GM11168 (cell line): Measurements from ENCODE around the gene UBE2J2.

ENCODE experiments used
- in situ Hi-C: fragments of 300-500 bp; cut with MboI; formaldehyde crosslinking; loops from one replicate; pipeline ENCODE4 v1.12.0; 2022; ENCODE audit warnings: low sequenced_read_pairs; ENCODE audit not compliant: unreplicated experiment

Gene UBE2J2

DNA sequence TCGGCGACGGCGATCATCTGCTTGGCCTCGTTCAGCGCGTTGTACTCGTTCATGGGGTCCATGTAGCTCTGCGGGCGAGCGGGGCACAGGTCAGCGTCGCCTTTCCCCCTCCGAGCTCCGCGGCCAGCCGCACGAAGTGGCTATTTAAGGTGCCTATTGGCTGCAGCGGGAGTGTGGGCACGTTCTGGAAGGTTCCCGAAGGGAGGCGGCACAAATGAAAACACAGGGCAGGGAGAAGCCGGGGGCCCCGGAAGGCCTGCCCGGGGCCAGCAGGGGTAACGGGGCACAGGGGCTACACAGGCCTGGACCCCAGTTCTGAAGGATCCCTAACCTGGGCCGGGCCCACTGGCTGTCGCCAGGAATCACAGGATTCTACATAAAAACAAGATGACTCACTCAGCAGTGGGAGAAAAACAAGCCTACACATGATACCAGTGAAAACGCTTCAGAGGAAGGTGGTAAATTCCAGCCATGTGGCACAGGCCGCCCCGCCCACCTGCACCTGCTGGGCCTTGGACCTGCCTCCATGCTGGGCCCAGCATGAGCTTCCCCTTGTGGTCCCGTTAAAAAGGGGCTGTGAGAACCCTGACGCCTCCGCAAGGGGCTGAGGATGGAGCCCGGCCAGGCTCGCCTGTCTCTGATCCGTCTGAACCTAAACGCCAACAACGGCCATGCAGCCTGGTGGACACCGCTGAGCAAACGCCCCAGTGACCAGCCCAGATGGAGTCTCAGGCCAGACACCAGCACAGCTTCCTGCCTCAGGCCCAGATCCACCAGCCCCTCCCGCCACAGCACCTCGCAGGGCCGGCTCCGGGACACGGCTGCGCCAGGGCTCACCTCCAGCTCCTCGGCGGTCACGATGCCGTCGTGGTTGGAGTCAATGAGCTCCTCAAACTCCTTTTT lies 55.8 kb downstream of the UBE2J2 start:
- in situ Hi-C loops: no loop called here

DNA sequence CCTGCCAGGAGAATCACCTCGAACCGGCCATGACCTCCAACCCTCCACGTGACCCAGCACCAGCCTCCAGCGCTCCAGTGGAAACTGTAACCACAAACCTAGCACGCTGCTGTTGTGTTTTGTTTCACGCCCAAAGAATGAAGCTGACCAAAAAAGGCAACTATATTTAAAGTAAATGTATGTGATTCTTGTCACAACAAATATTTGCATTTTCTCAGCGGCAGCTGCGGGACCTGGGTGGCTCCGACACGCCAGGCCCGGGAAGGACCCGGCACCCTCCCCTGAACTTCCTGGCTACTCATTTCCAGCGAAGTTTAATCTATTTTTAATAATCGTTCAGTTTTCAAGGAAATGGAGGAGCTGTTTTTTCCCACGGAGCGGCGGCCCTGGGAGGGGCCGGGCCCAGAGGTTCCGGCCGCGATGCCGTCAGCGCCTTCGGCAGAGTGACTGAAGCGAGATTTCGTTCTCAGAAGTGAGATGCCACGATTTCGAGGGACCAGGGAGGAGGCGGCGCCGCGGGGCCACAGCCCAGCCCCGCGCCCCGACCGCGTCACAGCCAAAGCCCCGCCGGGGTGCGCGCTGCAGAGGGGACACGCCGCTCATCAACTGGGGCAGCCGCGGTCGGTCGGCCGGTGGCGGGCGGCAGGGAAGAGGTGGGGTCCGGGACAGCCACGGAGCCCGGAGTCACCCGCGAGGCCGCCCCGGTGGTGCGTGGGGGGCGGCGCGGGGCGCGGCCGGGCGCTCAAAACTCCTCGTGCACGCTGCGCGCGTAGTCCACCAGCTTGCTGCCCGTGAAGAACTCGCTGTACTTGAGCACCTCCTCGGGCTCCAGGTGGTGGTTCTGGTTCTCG lies 56.7 kb downstream of the UBE2J2 start:
- in situ Hi-C loops: no loop called here

DNA sequence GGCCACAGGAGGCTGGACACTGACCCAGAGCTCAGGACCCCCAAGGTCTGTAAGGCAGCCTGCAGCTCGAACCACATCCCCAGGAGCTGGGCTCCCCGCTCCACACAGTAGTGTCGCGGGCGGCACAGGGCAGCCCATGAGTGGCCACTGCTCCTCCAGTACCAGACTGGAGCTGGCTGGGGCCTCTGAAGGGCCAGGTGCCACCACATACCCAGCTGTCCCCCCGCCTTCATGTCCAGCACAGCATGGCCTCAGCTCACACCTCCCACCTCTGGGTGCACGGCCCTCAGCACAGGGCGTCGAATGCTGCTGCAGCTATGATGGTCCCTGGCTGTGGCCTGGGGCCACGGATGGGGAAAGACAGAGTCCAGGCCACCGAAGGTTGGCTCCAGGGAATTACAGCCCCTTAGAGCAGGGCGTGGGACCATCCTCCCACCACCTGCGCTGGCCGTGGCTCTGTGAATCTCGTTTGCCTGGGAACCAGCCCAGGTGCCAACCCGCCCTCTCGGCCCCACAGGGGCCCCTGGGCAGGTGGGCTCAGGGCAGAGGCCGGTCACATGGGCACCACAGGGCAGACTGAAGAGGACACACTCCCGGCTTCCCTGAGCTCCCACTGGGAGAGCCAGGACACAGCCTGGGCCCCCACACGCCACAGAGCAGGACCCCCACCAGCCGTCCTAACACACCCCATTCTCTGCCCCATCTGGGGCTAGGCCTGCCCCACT lies 57.6 kb downstream of the UBE2J2 start:
- in situ Hi-C loops: no loop called here

DNA sequence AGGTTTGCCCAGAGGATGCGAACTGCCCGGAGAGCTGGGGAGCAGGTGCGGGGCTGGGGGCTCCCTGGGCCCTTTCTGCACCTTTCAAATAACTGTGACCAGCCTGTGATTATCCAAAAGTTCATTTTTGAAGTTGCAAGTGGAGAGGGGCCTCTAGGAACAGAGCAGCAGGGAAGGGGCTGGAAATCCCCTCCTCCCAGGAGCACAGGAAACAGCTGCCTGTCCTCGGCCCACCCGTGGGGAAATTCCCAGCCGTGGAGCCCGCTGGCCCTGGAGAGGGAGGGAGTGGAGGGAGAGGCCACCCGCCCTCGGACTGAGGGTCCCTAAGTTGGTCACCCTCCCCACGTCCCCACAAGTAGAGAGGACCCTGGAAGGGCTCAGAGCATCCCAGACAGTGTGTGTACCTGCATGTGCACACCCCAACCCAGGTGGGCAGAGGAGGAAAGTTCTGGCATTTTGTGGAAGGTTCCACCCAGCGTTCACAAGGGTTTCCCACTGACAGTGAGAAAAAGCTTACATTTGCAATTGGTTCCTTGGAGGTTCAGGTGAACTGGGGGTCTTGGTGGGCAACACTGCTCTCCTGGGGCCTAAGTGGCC lies 58.5 kb downstream of the UBE2J2 start:
- in situ Hi-C loops: no loop called here

DNA sequence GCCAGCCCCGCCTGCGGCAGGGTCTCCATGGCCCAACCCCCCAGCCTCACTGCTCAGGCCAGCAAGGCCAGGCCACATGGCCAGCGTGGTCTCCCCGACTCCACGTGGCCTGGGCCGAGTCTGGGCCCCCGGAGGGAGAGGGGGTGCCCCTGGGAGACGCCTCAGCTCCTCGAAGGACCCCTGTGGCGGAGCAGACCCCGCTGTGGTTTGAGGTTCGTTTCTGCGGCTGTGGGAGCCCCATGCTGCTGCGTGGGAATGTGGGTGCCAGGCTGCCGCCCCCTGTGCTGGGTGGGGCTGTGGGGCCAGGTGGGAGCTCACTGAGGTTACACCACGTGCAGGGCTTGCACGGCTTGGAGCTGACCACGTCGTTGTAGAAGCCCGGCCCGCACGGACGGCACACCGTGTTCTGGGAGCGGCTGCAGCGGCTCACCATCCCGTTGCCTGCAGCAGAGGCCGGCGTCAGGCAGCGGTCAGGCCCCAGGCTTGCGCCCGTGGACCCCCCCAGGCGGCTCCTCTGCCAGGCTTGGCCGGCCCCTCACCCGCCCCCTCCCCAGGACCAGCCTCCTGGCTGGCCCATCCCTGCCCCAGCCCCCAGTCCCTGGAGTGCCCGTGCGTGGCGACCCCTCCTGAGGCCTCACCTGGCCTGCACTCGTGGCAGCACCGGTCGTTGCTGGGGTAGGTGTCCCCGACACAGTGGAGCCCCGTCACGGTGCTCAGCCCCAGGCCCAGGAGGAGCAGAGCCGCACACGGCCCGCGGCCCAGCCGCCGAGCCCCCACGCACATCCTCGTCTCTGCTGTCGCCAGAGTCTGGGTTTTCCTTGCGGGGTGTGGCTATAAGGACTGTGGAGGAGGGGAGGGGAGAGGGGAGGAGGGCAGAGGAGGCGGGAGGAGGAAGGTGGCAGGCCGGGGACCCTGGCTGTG lies 60.0 kb downstream of the UBE2J2 start, which contains the start of gene TNFRSF4:
Gene TNFRSF4, minus strand, starts transcription at position 809 of the 921 bp plus-strand sequence. Its CDS starts 26 bp downstream, at position 783.
- in situ Hi-C loops: no loop called here

DNA sequence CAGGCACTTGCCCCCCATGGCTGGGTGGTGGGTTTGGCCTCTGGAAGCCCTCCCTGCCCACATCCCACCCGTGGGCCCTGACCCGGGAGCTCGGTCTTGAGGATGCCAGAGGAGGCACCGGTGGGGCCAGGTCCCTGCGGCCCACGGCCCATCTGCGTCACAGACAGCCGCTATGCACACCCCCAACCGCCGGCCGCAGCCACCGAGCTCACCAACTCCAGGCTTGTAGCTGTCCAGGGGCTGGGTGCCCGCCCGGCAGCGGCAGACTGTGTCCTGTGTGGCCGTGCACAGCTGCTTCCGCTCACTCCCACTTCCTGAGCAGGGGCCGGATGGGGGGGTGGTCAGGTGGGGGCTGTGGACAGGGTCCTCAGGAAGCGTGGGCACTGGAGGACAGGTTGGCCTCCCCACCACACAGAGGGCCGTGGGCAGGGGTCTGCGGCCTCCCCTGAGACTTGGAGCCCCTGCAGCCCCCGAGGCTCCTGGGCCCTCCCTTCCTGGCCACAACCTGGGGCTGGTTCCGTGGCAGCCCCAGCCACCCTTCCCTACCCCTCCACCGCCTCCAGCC lies 60.8 kb downstream of the UBE2J2 start:
- in situ Hi-C loops: no loop called here

DNA sequence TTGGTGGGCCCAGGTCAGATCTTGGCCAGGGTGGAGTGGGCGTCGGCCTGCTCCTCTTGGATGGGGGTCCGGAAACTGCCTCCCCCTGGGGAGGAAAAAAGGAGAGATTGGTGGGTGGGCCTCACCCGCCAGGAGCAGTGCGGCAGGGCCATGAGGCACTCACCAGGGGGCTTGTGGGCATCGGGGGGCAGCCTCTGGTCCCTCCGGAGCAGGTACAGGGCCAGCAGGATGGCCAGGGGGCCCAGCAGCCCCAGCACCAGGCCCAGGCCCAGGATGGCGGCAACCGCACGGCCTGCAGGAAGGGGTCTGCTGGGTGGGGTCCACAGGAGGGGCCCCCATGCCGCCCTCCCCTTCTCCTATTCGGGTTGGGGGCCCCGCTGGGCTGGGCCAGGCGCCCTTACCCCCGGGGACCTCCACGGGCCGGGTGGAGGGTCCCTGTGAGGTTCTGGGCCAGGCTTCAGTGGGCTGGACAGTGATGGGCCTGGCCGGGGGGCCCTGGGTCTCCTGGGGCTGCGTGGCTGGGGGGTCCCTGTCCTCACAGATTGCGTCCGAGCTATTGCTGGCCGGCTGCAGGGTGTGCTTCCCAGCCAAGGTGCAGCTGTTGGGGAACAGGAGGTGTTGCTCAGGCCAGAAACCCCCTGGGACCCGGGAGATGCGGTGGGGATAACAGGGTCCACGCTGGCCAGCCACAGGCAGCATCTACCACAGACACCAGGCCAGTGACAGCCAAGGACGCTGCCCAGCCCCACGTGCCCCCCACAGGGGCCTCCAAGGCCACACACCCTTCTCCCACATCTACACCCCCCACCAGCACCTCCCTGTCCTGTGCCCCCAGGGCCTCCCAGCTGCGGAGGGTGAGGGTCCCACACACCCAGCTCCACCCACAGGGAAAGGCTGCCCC lies 61.9 kb downstream of the UBE2J2 start:
- in situ Hi-C loops: no loop called here

DNA sequence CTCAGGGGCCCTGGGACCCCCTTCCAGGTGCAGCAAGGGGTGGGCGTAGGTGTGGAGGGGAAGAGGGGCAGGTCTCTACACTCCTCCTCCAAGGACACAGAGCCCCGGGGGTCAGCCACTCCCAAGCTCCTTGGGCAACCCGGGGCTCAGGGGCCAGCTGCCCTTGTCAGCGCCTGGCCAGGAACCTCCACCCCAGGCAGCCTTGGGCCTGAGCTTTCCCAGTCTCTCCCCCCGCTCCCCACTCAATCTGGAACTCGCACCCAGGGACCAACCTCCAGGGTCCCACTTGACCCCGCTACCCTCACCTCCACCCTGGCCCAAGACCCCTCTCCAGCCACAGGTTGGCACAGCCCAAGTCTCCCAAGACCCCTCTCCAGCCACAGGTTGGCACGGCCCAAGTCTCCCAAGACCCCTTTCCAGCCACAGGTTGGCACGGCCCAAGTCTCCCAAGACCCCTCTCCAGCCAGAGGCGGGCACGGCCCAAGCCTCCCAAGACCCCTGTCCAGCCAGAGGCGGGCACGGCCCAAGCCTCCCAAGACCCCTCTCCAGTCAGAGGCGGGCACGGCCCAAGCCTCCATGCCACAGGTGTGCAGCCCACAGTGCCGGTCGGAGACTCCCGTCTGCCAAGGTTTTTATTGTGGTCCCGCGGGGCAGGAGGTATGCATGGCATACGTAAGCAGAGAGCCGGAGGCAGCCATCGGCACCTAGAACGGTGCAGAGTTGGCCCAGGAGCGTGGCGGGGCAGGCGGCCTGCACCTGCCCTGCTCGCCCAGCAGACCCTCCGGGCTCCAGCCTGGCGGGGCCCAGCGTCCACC lies 62.7 kb downstream of the UBE2J2 start:
- in situ Hi-C loops: no loop called here

DNA sequence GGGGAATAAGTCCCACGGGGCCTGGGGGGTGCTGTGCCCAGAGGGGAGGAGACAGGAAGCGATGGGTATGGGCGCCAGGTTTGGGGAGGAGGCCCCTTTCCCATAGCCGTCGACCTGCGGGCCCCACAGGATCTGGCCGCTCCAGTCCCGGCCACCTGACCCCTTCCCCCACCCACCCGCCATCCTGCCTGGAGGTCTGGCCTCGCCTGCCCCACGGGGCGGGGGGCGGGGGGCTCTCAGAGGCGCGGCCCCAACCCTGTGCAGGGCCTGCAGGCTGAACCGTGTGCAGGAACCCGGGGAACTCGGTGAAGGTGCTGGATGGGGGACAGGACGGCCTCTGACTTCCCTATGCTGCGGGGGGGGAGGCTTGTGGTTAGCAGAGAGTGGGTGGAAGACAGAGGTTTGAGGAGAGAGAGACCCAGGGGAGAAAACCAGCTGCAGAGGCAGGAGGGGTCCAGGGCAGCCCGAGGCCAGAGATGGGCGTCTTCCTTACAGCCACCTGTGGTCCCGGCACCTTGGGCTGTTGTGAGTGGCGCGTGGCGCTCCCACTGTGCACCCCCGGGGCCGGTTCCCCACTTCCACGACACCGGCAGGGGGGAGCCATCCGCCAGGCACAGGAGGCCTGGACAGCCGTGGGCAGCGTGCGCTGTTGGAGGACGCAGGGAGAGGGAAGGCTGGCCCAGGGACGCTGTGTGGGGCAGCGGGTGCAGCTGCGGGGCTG lies 64.8 kb downstream of the UBE2J2 start:
- in situ Hi-C loops: no loop called here

DNA sequence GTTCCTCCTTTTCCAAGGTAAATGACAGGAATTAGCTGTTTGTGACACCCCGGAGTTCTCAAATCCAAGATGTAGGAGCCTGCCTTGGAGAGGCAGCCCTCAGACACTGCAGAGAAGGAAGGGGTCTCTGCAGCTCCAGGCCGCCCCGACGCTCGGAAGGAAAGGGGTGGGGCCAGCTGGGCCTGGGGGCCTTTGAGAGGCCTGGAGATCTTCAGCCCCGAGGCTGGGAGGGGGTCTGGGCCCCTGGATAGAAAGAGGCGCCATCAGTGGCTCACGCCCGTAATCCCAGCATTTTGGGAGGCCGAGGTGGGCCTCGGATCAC lies 66.1 kb downstream of the UBE2J2 start:
- in situ Hi-C loops: no loop called here

DNA sequence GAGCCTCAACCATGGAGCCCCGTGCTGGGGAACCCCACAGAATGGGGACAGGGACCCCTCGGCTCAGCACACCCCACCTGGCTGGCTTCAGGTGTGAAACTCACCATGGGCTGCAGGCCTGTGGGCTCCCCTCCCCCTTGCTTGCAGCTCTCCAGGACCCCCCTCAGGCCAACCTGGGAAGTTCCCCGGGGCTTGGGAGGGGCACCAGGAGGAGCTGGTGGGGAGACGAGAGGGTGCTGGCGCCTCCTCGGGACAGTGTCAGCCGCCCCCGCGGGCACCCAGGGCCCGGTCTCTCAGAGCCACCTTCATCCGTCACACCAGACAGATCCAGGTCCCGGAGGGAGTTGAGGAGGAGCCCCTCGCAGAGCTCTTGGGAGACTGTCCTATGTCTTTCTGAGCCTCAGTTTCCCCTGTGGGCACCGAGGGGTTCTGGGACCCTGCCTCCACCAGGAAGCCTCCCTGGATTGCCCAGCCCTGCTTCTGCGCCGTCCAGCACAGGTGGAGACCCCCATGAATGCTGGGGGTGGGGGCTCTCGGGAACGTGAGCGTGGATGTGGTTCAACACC lies 66.6 kb downstream of the UBE2J2 start:
- in situ Hi-C loops: no loop called here

DNA sequence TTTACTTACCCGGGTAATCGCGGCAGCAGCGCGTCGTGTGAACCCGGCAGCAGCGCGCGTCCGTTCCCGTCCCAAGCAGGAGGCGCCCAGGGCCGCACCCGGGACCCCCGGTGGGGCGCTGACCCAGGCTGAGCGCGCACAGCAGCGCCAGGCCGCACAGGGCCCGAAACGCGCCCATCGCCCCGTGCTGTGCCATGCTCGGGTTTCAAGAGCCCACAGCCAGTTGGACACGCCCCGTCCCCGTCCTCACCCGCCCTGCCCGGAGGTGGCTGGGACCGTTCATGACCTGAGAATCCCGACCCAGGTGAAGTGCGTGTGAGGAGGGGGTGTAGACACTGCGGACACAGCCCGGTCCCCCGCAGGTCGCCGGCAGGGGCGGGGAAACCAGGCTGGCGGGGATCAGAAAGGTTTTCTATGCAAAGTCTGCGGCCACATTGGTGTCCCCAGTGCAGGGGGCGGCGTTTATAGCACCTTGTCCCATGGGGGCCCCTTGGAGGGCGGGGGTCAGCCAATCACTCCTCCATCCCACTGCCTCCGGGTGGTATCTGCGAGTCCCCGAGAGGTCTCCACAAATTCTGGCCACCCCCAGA lies 67.2 kb downstream of the UBE2J2 start, which contains the start of gene TNFRSF18:
Gene TNFRSF18, minus strand, starts transcription at position 217 of the 590 bp plus-strand sequence. Its CDS starts 21 bp downstream, at position 196.
- in situ Hi-C loops: no loop called here

DNA sequence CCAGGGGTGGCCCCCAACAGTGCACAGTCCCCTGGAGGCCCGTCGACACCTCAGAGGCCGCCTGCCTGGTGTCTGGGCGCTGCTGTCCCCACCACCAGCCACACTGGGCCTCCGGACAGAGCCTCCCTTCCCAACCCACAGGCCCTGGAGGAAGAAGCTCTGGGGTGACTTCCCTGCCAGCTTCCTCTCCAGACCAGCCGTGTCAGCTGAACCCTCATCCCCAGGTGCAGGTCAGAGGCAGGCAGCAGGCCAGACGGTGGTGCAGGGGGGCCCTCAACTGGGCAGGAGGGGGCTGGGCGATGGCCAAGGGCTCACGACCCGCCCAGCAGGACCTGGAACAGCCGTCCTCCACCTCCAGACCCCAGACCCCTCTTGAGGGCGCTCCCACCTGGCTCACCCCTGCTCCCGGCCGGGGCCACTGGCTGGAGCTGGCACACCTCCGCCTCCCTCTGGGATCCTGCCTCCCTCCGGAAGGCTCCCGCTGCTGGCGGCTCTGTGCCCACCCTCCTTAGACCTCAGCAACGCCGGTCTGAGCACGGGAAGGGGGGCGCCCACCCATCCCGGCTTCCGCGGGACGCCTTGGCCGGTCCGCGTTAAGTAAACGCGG lies 67.8 kb downstream of the UBE2J2 start:
- in situ Hi-C loops: no loop called here

DNA sequence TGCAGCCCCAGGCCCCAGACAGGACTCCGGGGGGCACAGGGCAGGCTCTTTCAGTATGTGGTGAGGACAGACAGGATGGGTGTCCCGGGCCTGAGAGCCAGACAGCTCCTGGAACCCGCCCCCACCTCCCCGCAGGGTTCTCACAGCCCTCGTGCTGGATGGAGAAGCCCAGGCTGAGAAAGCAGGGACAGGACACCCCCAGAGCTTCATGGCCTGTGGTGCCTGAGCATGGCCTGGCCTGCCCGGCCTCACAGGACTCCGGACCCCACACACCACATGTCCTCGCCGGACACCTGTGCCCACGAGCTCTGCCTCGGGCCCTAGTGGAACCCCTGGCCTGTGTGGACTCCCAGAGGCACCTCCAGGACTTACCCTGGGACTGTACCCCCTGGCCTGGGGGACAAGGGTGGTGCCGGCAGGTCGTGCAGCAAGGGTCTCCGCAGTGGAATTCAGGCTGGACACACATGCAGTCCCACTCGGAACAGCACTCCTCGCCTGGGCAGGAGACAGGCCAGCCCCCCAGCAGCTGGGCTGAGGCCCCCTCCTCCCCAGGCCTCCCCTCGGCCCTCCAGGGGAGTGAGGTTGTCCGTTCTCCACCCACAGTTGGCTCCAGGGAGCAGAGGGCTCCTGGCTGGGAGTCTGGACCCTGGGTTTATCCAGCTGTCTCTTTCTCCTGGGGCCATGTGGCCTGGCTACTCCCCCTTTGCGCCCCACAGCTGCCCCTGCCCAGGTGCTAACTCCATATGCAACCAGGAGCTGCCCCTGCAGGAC lies 68.5 kb downstream of the UBE2J2 start:
- in situ Hi-C loops: no loop called here
